Posterior vena cava (tissue), 2 donors: ENCODE results near the gene MAP3K4. TPM values are rescaled to one million over a fixed set of nuclear protein-coding genes. Genes with fewer than 3 reads are reported as not detected.

ENCODE experiments used
- DNase-seq: peaks from one replicate; pipeline ENCODE4 v3.0.0-alpha.2; 2020; ENCODE audit warnings: low spot score
- intact Hi-C, 2 donors: fragments of 100-400 bp; cut with DNase I; formaldehyde crosslinking; loops; one replicate each; pipeline versions ENCODE4 v1.14.1 to v1.14.2; 2022 to 2023
- total RNA-seq, 2 donors: library from RNA; stranded (reverse); fragmentation: NEBNext Ultra II Directional; extraction: Animal tissue kit (Norgen Biotek cat#: 25700); gene quantifications; one replicate each; pipeline ENCODE4 v1.2.1, GENCODE V29; 2021
- donor health status: DM: yes; HTN: yes; CAD: no.
- donor health status: DM: yes; HTN: yes; CAD: no.

Gene MAP3K4
- total RNA-seq, 2 donors from 2014 or later: 34.3 to 45.4 TPM

DNA sequence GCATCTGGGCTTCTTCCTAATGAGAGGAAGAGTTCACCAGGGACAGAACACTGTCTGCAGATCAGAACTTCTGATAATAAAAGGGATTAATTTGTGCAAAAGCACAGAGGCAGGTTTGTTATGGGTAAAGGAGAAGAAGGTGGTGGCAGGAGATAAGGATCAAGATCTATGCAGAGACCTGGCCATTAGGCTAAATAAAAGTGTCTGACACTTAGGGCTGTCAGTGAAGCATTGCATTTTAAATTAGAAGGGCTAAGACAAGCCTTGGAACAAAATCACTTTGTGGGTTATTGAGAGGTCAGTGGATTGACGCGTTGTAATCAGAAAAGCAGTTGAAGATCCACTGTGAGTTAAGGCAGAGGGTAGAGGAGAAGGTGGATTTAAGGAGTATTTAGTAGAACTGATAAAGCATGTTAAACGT lies 76.8 kb downstream of the MAP3K4 start:
- intact Hi-C loops: no loop called here

DNA sequence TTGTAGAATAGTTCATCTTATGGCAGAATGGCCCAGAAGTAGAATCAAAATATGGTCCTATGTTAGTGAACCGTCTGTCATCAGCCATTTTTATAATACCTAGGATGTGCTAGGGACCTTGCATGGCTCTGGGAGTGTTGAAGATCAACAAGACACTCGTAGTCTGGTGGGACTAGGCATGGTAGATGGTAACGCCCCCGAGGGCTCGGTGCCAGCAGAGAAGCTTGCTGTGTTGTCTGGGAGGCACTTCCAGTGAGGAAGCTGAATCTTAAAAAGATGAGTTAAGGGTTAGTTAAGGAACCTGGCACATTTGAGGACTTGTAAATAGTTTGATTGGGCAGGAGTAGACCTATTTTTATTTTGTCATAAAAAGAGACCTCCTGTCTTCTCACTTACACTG lies 82.4 kb downstream of the MAP3K4 start:
- DNase-seq: no peak
- intact Hi-C loops: no loop called here

More for the DNA sequence above, 76.8 kb downstream of the MAP3K4 start:
- DNase-seq: no peak

- intact Hi-C loops: no loop called here
- DNase-seq: no peak
Observed at GRCh38 chr6:161074496-161075121, 83.0 kb downstream of the MAP3K4 start.

GRCh38 chr6:161076181-161076677 lies 84.7 kb downstream of the MAP3K4 start:
- intact Hi-C loops: no loop called here
- no peak for DNase-seq

DNA sequence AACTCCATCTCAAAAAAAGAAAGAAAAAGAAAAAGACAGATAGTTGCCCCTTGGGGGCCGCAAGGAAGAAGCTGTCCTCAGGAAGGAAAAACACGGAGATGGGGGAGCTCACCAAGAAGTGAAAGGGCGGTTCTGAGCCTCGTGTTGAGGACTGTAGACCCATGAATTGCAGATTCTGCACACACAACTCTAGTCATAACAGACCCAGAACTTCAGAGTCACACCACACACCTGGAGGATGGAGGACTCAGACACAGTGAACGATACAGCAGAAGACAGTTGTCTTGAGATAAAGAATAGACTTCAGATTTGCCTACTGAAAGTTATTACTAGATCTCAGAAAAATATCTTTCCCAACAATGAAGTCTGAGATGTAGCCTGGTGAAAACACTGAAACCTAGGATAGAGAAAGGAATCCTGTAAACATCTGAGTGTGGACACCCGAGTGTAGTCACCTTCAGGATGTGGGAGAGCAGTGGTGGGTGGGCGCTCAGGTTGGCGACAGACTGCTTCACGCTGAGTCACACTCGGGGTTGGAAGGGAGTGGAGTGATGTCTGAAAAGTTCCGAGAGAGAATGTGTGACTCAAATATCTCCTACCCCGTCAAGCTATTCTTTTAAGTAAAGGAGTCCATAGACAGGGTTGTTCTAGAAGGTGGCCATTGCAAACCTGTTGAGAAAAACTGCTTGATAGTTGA lies 88.1 kb downstream of the MAP3K4 start:
- DNase-seq: no peak
- intact Hi-C loops: no loop called here

GRCh38 chr6:161080263-161080970 lies 88.8 kb downstream of the MAP3K4 start:
- intact Hi-C loops: no loop called here
- DNase-seq: no peak

- no peak for DNase-seq
- intact Hi-C loops: no loop called here
Observed at GRCh38 chr6:161082215-161082614, 90.6 kb downstream of the MAP3K4 start.

DNA sequence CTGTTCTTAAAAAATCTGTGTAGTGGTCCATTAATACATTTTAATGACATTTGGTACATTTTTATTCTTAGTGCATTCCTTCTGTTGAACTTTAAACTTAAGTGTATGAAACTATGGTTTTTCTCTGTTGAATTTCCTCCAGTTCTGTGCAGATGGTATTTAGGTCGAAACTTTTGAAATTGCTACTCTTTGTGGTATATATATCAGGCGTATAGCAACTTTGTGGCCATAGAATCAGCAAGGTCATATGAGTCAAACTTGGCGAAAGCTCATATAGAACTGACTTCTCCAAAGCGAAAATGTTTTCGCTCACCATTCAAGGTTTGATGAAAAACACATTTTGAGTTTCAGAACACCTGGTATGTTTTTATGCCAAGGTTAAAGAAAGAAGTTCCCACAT lies 93.7 kb downstream of the MAP3K4 start:
- DNase-seq: no peak
- intact Hi-C loops: no loop called here

DNA sequence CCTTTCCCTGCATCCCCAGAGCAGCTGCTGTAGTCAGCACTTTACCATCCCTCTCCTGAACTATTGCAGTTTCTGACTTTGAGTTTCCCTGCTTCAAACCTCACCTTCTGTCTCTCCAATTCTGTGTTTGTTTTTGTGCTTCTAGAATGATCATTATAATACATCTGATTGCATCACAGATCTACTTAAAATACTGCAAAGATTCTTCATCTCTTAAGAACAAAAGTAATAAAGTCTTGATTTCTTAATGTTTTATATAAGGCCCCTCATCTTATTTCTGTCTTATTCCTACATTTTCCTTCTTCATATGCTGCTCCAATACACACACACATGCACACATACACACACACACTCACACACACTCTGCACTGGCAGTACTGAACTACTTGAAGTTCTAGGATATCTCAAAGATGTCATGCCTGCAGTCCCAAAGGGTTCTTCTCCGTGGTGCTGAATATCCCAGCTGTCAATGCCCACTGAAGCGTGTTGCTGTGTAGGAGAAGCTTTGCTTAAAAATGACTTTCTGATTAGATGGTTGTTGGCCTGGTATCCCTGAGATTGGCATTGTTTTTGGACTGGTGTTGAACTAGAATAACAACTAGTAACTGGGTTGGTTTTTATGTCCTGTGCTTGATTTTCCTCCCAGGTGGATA lies 97.2 kb downstream of the MAP3K4 start:
- intact Hi-C loops: no loop called here
- DNase-seq: no peak

- DNase-seq: no peak
- intact Hi-C loops: no loop called here
Observed at GRCh38 chr6:161091151-161091550, 99.6 kb downstream of the MAP3K4 start.

- no peak for DNase-seq
- intact Hi-C loops: no loop called here
Observed at GRCh38 chr6:161091972-161092701, 100.6 kb downstream of the MAP3K4 start.

DNA sequence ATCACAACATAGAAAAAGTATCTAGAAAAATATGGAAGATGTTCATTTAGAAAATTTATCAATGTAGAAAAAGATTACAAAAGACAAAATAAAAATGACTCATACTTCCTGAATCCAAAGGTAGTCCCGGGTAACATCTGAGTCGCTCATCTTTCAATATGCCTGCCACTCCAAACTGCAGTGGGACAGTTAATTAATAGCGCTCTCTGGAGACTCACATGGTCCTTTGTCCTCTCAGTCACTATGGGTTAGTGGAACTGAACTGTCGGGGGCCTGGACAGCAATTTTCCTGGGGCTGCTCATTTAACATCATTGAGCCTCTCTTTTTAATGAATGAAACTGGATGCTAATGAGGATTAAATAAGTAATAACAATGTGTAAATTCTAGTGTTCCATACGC lies 103.4 kb downstream of the MAP3K4 start:
- intact Hi-C loops: no loop called here
- DNase-seq: no peak

GRCh38 chr6:161095916-161096315 lies 104.3 kb downstream of the MAP3K4 start:
- DNase-seq: no peak
- intact Hi-C loops: no loop called here

DNA sequence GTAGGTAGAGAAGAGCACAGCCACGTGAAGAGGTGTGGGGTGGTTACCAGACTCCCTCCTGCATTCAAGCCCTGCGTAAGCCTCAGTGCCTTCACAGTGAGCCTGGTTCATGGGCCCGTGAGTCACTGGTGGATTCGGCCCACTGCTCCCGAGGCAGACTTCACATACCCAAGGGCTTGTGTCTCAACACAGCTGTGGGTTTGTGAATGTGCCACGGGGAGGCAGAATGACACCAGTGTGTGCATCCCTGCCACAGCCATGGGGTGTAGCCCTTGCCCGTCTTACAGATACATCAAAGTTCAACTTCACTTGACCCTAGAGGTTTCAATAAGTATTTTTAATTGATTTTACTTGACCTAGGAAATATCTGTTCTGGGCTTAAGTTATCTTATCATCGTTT lies 108.5 kb downstream of the MAP3K4 start:
- intact Hi-C loops: no loop called here
- no peak for DNase-seq

GRCh38 chr6:161101517-161101916 lies 109.9 kb downstream of the MAP3K4 start:
- intact Hi-C loops: no loop called here
- no peak for DNase-seq

DNA sequence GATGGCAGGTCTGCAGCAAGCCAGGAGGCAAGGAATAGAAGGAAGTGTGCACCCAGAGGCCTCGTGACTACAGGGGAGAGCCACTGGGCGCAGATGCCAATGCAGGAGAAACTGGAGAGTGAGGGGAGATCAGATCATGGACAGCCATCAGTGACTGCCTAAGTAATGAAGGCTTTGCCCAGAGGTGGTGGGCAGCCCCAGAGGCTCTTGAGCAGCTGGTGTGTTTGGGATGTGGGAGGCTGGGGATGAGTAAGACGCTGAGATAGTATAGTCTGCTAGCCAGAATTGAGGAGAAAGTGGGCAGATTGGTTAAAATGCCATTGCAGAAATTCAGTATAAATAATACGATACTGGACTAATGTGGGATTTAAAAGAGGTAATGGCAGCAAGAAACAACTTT lies 111.9 kb downstream of the MAP3K4 start:
- intact Hi-C loops: no loop called here
- no peak for DNase-seq

DNA sequence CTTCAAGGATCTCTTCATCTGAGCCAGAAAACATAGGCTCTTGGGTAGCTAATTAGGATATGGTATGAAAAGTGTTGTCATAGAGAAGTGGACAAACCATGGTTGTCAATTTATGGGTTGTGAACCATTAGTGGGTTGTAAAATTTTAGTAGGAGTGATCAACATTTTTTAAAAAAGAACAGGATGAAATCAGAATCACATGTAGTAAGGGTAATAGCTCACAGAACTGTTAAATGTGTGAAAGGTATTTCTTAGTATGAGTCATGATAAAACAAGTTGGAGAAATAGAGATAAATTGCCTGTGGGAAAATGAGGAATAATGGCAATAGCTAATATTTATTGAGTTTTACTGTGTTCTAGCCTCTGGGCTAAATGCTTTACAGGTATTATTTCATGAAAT lies 113.4 kb downstream of the MAP3K4 start:
- intact Hi-C loops: no loop called here

GRCh38 chr6:161105408-161105807 lies 113.8 kb downstream of the MAP3K4 start:
- DNase-seq: no peak
- intact Hi-C loops: no loop called here

More for the DNA sequence above, 113.4 kb downstream of the MAP3K4 start:
- DNase-seq: no peak
